WTC11 (cell line): Measurements from ENCODE around the gene ST8SIA6.

Experiments used
- AFF4 ChIP-seq: sonication (generic); formaldehyde crosslinking; IDR thresholded peaks from 2 replicates; pipeline ENCODE4 v1.8.1; 2023; ENCODE audit warnings: mild to moderate bottlenecking, missing genetic modification reagents, borderline replicate concordance
- CREM ChIP-seq: sonication (generic); formaldehyde crosslinking; IDR thresholded peaks from 2 replicates; pipeline ENCODE4 v1.8.1; 2022; ENCODE audit warnings: mild to moderate bottlenecking, missing genetic modification reagents, moderate library complexity
- CTCF ChIP-seq: fragments of 200-600 bp; IDR thresholded peaks from 2 replicates; pipeline ENCODE4 v1.8.0; 2022; ENCODE audit warnings: antibody characterized with exemption
- RORB ChIP-seq: fragments of 250-450 bp; sonication (Bioruptor Pico); IDR thresholded peaks from 2 replicates; pipeline ENCODE4 v1.9.0; 2021; ENCODE audit warnings: mild to moderate bottlenecking
- ZNF121 ChIP-seq: sonication (generic); formaldehyde crosslinking; IDR thresholded peaks from 2 replicates; pipeline ENCODE4 v1.8.0; 2023; ENCODE audit warnings: missing genetic modification reagents

- TF ChIP-seq CREM (no peak), ZNF121 (CRISPR knock-in tag) (no peak), CTCF (no peak), RORB (CRISPR knock-in tag) (no peak), AFF4 (CRISPR knock-in tag) (no peak)
These were observed 43.1 kb upstream of the ST8SIA6 start for GRCh38 chr10:17497446-17498030.
